HG02938 (cell line): ENCODE data around the gene CSNK2A1.

Experiments used
- ATAC-seq: cut with Tn5 transposase; IDR thresholded peaks from one replicate; pipeline ENCODE4 v1.9.1; 2021; ENCODE audit warnings: mild to moderate bottlenecking, moderate library complexity; ENCODE audit not compliant: unreplicated experiment

Gene CSNK2A1

DNA sequence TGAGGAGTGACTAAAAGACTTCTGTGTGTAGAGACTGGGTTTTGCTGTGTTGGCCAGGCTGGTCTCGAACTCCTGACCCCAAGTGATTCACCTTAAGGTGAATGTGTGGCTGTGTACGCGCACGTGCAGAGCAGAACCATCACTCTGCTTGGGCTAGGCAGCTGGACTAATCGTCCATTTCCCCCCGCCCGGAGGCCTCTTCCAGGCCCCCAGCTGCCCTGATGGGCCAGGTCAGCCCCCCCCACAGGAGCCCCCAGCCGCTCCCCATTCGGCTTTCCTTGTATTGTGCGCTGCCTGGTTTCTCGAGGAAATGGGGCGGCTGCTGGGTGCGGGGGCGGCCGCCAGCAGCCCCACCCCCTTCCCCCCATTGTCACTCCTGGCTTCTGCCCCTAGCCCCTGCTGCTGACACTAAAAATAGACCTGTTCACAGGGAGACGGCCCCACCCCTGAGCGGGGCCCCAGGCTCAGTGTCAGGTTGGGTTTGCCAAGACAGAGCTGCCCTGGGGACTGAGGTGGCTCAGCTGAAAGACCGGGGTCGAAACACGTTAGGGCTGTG lies 24.6 kb upstream of the CSNK2A1 start:
- no peak for ATAC-seq

DNA sequence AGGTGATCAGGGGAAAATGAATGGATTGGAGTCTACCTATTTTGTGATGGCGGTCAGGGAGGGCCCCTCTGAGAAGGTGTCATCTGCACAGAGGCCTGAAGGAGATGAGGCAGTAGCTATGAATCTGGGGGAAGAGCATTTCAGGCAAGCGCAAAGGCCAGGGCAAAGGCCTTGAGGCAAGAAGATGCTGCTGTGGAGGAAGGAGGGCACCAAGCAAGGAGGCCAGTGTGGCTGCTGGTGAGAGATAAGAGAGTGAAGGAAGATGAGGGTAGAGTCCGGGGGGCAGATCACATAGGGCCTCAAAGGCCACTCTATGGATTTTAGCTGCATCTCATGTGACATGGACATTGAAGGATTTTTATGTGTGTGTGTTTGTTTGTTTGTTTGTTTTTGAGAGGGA lies 20.6 kb upstream of the CSNK2A1 start:
- no peak for ATAC-seq

DNA sequence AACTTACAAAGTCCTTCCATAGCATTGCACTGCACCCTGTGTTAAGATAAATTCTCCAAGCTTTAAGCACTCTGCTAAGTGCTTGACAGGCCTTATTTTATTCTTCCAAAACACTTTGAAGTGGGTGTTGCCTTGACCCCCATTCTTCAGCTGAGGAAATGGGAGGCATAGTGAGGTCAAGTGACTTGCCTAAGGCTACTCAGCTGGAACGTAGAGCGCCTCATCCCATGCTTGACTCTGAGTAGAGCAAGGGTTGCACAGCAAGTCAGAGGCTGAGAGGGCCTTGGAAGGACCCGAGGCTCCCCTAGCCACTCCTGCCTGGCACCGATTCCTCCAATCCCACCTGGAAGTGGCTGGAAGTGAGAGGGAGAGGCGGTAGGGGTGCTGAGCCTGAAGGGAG lies 19.6 kb upstream of the CSNK2A1 start:
- ATAC-seq = no peak

DNA sequence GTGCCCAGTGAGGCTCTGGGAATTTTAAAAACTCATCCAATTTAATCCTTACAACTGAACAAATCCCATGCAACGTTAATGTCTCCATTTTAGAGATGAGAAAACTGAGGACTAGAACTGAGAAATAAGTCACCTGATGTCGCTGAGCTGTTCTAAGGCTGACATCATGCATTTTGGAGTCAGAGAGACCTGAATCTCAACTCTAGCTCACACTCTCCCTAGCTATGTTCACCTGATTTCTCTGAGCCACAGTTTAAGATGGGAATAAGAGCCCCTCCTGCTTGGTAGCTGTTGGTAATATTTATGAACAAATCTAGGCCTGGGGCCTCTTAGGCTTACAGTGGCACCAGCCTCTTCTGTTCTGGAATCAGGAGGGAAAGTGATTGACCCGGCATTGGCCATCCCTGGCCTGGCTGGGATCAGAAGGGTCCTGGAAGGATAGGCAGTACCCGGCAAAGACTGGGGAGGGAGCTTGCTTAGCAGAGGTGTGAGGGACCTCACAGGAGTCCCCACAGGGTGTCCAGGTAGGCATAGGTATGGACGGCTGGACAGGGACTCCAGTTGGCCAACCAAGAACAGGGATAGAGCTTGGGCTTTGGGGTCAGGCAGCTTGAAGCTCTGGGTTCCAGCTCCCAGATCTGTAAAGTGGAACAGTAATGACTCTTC lies 18.8 kb upstream of the CSNK2A1 start:
- ATAC-seq = no peak

DNA sequence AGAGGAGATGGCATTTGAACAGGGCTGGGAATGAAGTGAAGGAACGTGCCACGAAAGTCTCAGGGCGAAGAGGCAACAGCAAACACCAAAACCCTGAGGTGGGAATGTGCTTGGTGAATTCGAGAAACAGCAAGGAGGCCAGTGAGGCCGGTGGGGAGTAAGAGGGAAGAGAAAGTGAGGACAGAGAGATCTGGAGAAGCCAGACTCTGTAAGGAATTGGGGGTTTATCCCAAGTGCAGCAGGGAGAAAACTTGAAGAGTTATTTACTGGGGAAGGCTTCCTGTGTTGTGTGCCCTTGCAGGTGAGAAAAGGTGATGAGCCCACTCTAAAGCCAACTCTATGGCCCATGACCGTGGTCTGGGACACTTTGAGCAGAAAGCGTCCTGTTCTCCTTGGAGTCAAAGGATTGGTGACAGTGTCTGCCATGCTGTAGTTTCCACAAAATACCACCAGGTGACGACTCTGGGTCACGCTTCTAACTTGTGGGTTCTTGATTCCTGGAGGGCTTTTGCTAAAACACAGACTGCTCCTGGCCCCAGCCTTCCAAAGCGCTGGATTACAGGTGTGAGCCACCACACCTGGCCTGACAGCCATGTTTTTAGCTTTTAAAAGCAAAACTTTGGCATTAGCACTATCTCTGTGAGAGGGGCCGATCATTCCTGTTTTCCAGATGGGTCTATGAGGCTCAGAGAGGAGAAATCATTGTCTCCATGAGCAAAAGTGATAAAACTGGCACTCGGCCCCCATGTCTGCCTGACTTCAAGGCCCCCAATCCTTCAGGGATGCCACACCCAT lies 18.0 kb upstream of the CSNK2A1 start:
- no peak for ATAC-seq

- ATAC-seq = no peak
Observed at GRCh38 chr20:560680-561079, 17.1 kb upstream of the CSNK2A1 start.

DNA sequence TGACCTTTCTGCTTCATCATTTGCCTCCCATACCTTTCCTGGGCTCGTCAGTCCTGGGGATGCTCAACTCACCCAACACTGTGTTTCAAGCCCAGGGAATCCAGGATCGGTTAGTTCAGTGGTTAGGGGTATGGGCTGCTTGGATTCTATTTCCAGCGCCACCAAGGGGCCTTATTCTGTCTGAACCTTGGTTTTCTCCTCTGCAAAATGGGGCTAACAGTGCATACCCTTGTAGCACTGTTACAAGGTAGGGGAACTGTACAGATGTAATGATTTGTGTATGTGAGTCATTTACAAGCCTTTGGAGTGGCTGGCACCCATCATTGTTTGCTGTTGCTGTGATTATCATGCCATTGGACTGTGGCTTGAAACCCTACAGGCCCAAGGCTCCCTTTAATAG lies 14.5 kb upstream of the CSNK2A1 start:
- ATAC-seq = no peak

DNA sequence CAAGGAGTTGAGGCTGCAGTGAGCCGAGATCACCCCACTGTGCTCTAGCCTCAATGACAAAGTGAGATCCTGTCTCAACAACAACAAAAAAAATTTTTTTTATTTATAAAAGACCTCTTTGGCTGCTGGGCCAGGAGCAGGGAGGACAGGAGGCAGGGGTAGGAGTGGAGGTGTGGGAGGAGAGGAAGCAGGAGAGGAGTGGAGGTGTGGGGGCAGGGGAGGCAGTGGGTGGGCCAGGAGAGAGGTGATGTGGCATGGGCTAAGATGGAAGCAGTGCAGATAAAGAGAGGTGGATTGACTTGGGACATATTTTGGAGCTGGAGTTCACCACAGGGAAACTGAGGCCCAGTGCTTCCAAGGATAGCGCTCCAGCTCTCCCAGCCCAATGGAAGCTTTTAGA lies 13.4 kb upstream of the CSNK2A1 start:
- no peak for ATAC-seq

DNA sequence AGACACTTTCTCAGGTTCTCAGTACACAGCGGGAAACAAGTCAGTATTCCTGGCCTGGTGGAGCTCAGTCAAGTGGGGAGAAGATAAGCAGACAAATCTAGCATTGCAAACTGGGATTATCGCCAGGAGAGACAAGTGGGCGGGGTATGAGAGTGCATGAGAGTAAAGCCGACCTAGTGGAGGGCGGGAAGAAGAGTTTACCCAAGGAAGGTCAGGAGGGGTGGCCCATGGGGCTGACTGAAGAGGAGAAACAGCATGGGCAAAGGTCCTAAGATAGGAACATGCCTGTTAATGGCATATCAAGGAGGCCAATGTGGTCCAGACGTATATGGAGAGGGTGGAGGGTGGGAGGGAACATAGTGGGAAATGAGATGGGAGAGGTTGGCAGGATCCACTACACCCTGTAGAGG lies 12.4 kb upstream of the CSNK2A1 start:
- no peak for ATAC-seq

DNA sequence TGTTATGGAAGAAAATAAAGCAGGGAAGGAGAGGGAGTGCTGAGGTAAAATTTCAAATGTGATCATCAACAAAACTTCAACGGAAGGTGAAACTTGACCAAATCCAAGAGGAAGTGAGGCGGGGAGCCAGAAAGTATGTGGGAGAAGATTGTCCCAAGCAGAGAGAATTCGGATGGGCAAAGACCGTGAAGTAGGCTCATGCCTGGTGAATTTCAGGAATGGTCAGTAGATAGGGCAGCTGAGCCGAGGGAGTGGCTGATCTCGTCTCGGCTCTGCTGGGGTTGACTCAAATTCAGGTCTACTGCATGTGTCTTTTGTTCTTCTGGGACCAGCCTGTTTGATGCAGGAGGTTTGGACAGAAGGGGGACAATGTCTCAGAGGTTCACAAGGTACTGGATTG lies 7.0 kb upstream of the CSNK2A1 start:
- ATAC-seq = no peak

- no peak for ATAC-seq
Observed at GRCh38 chr20:549722-550496, 6.3 kb upstream of the CSNK2A1 start.

DNA sequence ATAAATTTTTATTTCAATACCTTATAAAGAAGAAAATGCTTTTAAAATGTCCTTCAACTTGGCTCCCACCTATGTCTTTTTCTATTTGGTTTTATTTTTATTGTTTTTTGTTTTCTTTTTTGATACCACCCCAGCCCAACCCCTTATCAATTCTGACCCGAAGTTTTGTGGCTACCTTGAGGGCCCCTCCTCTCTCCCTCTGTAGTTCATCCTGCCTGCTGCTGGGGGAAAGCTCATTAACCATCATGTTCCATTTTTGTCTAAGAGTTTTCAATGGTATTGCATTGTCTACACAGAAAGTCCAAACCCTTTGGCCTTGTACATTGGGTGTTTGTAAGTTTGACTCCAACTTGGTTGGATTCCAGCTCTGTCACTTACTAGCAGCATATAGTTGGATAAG lies 5.3 kb upstream of the CSNK2A1 start:
- ATAC-seq = no peak

DNA sequence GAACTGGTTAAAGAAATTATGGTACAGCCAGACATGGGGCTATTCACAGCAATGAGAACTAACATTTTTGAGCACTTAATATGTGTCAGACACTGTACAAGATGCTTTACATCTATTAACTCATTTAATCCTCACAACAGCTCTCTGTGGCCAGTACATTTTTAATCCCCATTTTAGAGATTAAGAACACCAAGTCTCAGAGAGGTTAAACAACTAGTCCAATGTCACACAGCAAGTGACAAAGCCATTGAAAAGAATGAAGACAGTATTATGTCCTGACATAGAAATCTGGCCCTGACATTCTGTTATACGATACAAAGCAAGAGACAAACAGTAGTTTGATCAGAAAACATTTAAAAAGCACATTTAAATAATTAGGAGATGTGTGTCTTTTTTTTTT lies 3.8 kb upstream of the CSNK2A1 start:
- ATAC-seq = no peak

DNA sequence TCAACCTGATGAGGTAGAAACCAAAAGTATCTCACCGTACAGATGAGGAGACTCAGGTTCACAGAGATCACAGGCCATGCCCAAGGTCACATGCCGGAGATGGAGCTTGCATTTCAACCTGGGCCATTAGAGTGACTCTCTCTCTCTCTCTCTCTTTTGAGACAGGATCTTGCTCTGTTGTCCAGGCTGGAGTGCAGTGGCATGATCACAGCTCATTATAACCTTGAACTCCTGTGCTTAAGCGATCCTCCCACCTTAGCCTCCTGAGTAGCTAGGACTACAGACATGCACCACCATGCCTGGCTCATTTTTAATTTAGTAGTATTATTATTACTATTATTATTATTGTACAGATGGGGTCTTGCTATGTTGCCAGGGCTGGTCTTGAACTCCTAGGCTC lies 2.8 kb upstream of the CSNK2A1 start:
- ATAC-seq = no peak

- no peak for ATAC-seq
Observed at GRCh38 chr20:544153-544725, 649 bp upstream of the CSNK2A1 start.

GRCh38 chr20:542777-543368 lies 717 bp downstream of the CSNK2A1 start:
- ATAC-seq = no peak

DNA sequence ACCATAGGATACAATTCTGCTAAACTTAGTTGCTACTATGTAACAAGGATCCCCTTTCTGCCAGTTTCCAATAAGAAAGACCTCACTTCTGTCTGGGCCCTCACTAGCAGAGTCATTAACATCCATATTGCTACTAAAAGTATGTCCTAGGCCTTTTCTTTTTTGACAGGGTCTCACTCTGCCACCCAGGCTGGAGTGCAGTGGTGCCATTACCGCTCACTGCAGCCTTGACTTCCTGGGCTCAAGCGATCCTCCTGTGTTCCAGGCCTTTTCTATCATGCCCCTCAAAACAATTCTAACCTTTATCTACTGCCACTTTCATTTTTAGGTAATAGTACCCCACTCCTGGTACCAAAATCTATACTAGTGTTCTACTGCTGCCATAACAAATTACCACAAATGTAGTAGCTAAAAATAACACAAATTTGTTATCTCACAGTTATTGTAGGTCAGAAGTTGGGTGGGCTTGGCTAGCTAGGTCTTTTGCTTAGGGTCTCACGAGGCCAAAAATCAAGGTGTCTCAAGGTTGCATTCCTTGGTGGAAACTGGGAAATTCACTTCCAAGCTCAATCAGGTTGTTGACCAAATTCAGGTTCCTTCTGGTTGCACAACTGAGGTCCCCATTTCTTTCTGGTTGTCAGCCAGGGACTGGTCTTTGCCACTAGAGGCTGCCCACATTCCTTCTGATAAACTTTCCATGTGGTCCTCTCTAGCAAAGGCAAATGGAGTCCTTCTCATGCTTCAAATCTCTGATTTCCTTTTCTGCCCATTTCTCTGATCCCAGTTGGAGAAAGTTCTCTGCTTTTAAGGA lies 3.0 kb downstream of the CSNK2A1 start:
- no peak for ATAC-seq

DNA sequence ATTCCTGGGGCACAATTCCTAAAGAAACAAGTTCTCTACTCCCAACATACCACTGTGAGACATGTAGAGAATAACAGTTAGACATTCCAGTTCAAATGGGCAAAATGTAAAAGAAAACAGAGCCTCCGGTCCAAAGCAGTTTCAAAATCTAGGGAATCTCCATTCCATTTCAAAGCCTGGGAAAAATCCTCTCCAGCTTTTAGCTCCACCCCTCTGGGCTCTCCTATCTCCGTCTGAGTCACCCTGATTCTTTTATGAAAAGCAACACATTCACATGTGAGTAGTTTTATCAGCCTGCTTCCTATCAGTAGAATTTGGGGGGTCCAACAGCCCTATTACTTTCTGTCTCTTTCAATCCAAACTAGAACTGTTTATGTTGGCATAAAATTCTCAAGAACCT lies 3.7 kb downstream of the CSNK2A1 start:
- no peak for ATAC-seq

DNA sequence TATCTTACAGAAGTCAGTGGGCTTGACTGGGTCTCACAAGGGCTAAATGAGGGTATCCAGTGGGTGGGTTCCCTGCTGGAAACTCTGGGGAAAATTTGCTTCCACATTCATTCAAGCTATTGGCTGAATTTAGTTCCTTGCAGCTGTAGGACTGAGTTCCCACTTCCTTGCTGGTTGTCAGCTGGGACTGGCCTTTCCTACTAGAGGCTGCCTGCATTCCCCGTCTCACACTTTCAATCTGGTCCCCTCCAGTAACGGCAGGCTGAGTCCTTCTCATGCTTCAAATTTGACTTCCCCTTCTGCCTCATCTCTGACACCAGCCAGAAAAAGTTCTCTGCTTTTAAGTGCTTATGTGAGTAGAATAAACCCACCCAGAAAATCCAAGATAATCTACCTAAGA lies 4.4 kb downstream of the CSNK2A1 start:
- no peak for ATAC-seq

DNA sequence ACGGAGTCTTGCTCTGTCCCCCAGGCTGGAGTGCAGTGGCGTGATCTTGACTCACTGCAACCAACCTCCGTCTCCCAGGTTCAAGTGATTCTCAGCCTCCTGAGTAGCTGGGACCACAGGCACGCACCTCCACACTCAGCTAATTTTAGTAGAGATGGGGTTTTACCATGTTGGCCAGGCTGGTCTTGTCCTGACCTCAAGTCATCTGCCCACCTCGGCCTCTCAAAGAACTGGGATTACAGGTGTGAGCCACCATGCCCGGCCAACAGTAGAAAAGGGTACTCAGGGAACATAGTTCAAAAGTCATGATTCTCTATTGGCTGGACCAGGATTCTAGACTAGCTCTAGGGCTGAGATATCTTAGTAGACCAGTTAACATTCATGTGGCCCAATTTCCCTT lies 5.6 kb downstream of the CSNK2A1 start:
- ATAC-seq = no peak
